Effector memory CD4-positive, alpha-beta T cell (primary cell): ENCODE measurements around the gene AADACL3.
"Not testable (repeated sequence)": the region's sequence is repeated elsewhere in the genome, so short reads cannot be mapped to it uniquely, and the experiment has no call there.

Experiments
- DNase-seq, 3 donors: peaks; one replicate each; pipeline ENCODE4 v3.0.0-alpha.2; 2020
- H3K27ac ChIP-seq: 2 replicates; pipeline ENCODE4 v1.7.0; 2013; ENCODE audit warnings: mild to moderate bottlenecking, low read length, moderate library complexity; ENCODE audit not compliant: insufficient read depth, poor library complexity, severe bottlenecking
- H3K27me3 ChIP-seq: replicated peaks from 2 replicates; pipeline ENCODE4 v1.7.0; 2013; ENCODE audit warnings: mild to moderate bottlenecking, low read length; ENCODE audit not compliant: insufficient read depth, control insufficient read depth, poor library complexity, severe bottlenecking
- H3K36me3 ChIP-seq: 2 replicates; pipeline ENCODE4 v1.7.0; 2013; ENCODE audit warnings: mild to moderate bottlenecking, low read length, moderate library complexity; ENCODE audit not compliant: control insufficient read depth, insufficient read depth
- H3K4me1 ChIP-seq: 2 replicates; pipeline ENCODE4 v1.7.0; 2013; ENCODE audit warnings: low read length, mild to moderate bottlenecking; ENCODE audit not compliant: control insufficient read depth, insufficient read depth, poor library complexity, severe bottlenecking
- H3K4me3 ChIP-seq: 2 replicates; pipeline ENCODE4 v1.7.0; 2013; ENCODE audit warnings: low read length, low read depth, mild to moderate bottlenecking; ENCODE audit not compliant: insufficient read depth, poor library complexity, severe bottlenecking
- H3K9me3 ChIP-seq: 2 replicates; pipeline ENCODE4 v1.7.0; 2013; ENCODE audit warnings: mild to moderate bottlenecking, low read length, moderate library complexity; ENCODE audit not compliant: control insufficient read depth
- total RNA-seq, 3 donors: gene quantifications; one replicate each; lab custom pipeline; 2026; lab: John Stamatoyannopoulos, UW

AADACL3 gene, protein sequence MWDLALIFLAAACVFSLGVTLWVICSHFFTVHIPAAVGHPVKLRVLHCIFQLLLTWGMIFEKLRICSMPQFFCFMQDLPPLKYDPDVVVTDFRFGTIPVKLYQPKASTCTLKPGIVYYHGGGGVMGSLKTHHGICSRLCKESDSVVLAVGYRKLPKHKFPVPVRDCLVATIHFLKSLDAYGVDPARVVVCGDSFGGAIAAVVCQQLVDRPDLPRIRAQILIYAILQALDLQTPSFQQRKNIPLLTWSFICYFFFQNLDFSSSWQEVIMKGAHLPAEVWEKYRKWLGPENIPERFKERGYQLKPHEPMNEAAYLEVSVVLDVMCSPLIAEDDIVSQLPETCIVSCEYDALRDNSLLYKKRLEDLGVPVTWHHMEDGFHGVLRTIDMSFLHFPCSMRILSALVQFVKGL
- 0 reads per million in 3 donors for total RNA-seq

- Histone ChIP-seq H3K27ac (no peak within 1 kb of the TSS), H3K4me3 (no peak within 1 kb of the TSS), H3K9me3 (no peaks in the 10 kb centered on the region), H3K36me3 (no peaks in the 10 kb centered on the region), H3K27me3 (peaks cover 4% of the 10 kb centered on the region), H3K4me1 (no peaks in the 10 kb centered on the region)
- no peak for DNase-seq
These were observed at the start of gene AADACL3 for GRCh38 chr1:12715896-12716437. TSS of gene AADACL3 (plus strand) at chr1:12716110. CDS start at chr1:12716177, 67 bp downstream.

DNA sequence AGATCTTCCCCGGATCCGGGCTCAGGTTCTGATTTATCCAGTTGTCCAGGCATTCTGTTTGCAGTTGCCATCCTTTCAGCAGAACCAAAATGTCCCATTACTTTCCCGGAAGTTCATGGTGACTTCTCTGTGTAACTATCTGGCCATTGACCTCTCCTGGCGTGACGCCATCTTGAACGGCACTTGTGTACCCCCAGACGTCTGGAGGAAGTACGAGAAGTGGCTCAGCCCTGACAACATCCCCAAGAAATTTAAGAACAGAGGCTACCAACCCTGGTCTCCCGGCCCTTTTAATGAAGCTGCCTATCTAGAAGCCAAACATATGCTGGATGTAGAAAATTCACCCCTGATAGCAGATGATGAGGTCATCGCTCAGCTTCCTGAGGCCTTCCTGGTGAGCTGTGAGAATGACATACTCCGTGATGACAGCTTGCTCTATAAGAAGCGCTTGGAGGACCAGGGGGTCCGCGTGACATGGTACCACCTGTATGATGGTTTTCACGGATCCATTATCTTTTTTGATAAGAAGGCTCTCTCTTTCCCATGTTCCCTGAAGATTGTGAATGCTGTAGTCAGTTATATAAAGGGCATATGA is 49.7 kb upstream of the AADACL3 start:
- H3K9me3 ChIP-seq: no peaks in the 10 kb centered on the region
- H3K4me1 ChIP-seq: no peaks in the 10 kb centered on the region
- no peak for DNase-seq
- no peaks in the 10 kb centered on the region for H3K27me3 ChIP-seq
- no peak overlapping the region for H3K27ac ChIP-seq
- no peak overlapping the region for H3K4me3 ChIP-seq
- H3K36me3 ChIP-seq: no peaks in the 10 kb centered on the region

DNA sequence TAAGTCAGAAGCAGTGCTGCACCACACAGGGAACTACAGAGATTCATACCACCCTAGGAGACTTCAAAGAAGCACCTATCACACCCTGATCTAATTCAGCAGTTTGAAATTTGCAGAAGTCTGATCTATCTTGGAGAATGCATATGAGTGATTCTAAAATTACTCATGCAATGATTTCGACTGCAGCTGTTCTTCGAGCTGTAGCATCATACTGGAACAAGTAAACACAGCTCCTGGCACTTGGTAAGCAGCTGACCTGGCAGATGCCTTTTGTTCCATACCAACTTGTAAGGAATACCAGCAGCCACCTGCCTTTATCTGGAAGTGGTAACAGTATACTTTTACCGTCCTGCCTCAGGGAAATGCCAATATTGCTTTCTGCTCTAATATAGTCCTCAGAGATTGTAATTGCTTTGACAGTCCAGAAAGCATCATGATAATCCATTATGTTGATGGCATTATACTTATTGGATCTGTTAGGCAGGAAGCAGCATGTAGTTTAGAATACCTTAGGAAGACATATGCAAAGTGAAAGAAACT is 46.3 kb upstream of the AADACL3 start:
- Histone ChIP-seq H3K27ac (no peak overlapping the region), H3K4me1 (no peaks in the 10 kb centered on the region), H3K27me3 (no peaks in the 10 kb centered on the region), H3K9me3 (no peaks in the 10 kb centered on the region), H3K36me3 (no peaks in the 10 kb centered on the region), H3K4me3 (no peak overlapping the region)
- no peak for DNase-seq

DNA sequence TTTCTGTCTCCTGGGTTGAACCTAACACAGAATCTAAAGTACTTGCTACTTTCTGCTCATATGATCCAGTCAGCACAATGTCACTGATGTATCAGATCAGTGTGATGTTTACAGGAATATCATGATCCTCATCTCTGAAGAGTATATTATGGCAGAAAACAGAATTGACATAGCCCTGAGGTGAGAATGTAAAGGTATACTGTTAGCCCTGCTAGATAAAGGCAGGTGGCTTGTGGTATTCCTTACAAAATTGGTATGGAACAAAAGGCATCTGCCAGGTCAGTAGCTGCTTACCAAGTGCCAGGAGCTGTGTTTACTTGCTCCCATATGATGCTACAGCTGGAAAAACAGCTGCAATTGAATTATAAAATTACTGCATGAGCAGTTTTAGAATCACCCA is 41.6 kb upstream of the AADACL3 start:
- no peaks in the 10 kb centered on the region for H3K27me3 ChIP-seq
- no peaks in the 10 kb centered on the region for H3K9me3 ChIP-seq
- DNase-seq: no peak

DNA sequence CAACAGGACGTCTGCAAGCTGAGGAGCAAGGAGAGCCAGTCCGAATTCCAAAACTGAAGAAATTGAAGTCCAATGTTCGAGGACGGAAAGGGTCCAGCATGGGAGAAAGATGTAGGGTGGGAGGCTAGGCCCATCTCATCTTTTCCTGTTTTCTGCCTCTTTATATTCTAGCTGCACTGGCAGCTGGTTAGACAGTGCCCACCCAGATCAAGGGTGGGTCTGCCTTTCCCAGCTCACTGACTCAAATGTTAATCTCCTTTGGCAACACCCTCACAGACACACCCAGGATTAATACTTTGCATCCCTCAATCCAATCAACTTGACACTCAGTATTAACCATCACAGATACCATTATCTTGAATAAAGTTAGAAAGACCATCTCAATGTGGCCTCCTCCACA is 39.8 kb upstream of the AADACL3 start:
- not testable (repeated sequence) for DNase-seq, H3K36me3 ChIP-seq, H3K4me3 ChIP-seq, H3K9me3 ChIP-seq, H3K27me3 ChIP-seq, H3K27ac ChIP-seq, H3K4me1 ChIP-seq

More for the DNA sequence above, 41.6 kb upstream of the AADACL3 start:
- no peaks in the 10 kb centered on the region for H3K4me1 ChIP-seq
- no peak overlapping the region for H3K4me3 ChIP-seq
- H3K27ac ChIP-seq: no peak overlapping the region
- H3K36me3 ChIP-seq: no peaks in the 10 kb centered on the region

GRCh38 chr1:12677565-12677964 is 38.3 kb upstream of the AADACL3 start:
- Histone ChIP-seq H3K4me1 (no peaks in the 10 kb centered on the region), H3K36me3 (no peaks in the 10 kb centered on the region), H3K27ac (no peak overlapping the region), H3K9me3 (no peaks in the 10 kb centered on the region), H3K4me3 (no peak overlapping the region), H3K27me3 (no peaks in the 10 kb centered on the region)
- no peak for DNase-seq

- no peak overlapping the region for H3K4me3 ChIP-seq
- DNase-seq: no peak
- no peaks in the 10 kb centered on the region for H3K27me3 ChIP-seq
These were observed 37.6 kb upstream of the AADACL3 start for GRCh38 chr1:12678350-12678749.

GRCh38 chr1:12678820-12679219 is 37.1 kb upstream of the AADACL3 start:
- no peaks in the 10 kb centered on the region for H3K4me1 ChIP-seq
- no peaks in the 10 kb centered on the region for H3K27me3 ChIP-seq
- DNase-seq: no peak
- no peak overlapping the region for H3K27ac ChIP-seq
- no peaks in the 10 kb centered on the region for H3K36me3 ChIP-seq
- H3K9me3 ChIP-seq: no peaks in the 10 kb centered on the region
- H3K4me3 ChIP-seq: no peak overlapping the region

More at GRCh38 chr1:12678350-12678749, 37.6 kb upstream of the AADACL3 start:
- Histone ChIP-seq H3K4me1 (no peaks in the 10 kb centered on the region), H3K36me3 (no peaks in the 10 kb centered on the region), H3K9me3 (no peaks in the 10 kb centered on the region), H3K27ac (no peak overlapping the region)

DNA sequence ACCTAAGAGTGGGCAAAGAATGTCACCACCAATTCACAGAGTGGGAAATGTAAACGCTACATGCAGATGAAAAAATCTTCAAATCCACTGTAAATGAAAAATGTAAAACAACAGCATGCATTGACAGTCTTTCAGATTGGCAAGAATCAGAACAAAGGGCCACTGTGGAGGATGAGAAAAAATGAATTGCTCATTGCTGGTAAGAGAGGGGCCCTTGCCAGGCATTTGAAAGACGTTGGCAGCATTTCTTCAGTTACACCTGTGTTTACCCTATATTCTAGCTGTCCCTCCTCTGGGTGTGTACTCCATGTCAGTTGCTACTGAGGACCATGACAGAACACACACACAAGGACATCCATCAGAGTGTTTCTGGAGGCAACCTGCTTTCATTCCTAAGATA is 25.8 kb upstream of the AADACL3 start:
- no peaks in the 10 kb centered on the region for H3K9me3 ChIP-seq
- H3K4me3 ChIP-seq: no peak overlapping the region
- H3K36me3 ChIP-seq: no peaks in the 10 kb centered on the region
- no peak overlapping the region for H3K27ac ChIP-seq
- no peaks in the 10 kb centered on the region for H3K4me1 ChIP-seq
- no peaks in the 10 kb centered on the region for H3K27me3 ChIP-seq
- DNase-seq: no peak
